ENCODE results near the gene ZBTB45. TPM values are rescaled to one million over a fixed set of nuclear protein-coding genes. Genes with fewer than 3 reads are reported as not detected.

ZBTB45 gene
- total RNA-seq (2022; extraction: Qiagen RNA extraction; ENCODE audit: low read depth) = 8.3 to 24.0 TPM (median 20.1 TPM) in 5 replicates

GRCh38 chr19:58519355-58520256 is at the start of gene ZBTB45:
ZBTB45 (minus strand) TSS chr19:58519810; CDS start chr19:58517673, 2,137 bp downstream.

GRCh38 chr19:58558066-58558622 is 38.5 kb upstream of the ZBTB45 start, which contains the start of gene UBE2M:
UBE2M (minus strand) TSS chr19:58558611; CDS start chr19:58558381, 230 bp downstream.

GRCh38 chr19:58554494-58555368 is 35.1 kb upstream of the ZBTB45 start, which contains the start of gene CHMP2A:
CHMP2A (minus strand) TSS chr19:58555105; CDS start chr19:58554212, 893 bp downstream.

GRCh38 chr19:58543826-58544590 is 24.4 kb upstream of the ZBTB45 start, which contains the start of gene TRIM28:
TRIM28 (plus strand) TSS chr19:58544064; CDS start chr19:58544758, 694 bp downstream.

GRCh38 chr19:58511353-58512208 is 8.0 kb downstream of the ZBTB45 start, which contains the start of gene SLC27A5:
SLC27A5 (minus strand) TSS chr19:58511992; CDS start chr19:58511955, 37 bp downstream.

GRCh38 chr19:58475714-58476497 is 43.7 kb downstream of the ZBTB45 start, which contains the start of gene ZNF446:
ZNF446 (plus strand) TSS chr19:58476352; CDS start chr19:58477219, 867 bp downstream.

GRCh38 chr19:58466760-58467589 is 52.6 kb downstream of the ZBTB45 start, which contains the start of gene ZNF324:
ZNF324 (plus strand) TSS chr19:58467080; CDS start chr19:58469186, 2,106 bp downstream.

Other genes with a start within 250 kb of the ZBTB45 start
- gene ZNF8, start 240.9 kb downstream of the ZBTB45 start, total RNA-seq (2022; extraction: Qiagen RNA extraction; ENCODE audit: low read depth) = 0.93 to 1.4 TPM (median 1.1 TPM) in 5 replicates
- gene ERVK3-1, start 214.4 kb downstream of the ZBTB45 start, total RNA-seq (2022; extraction: Qiagen RNA extraction; ENCODE audit: low read depth) = 89.5 to 122 TPM (median 98.9 TPM) in 5 replicates
- 1.7 to 3.3 TPM (median 2.7 TPM) in 5 replicates for gene ZSCAN22, start 192.8 kb downstream of the ZBTB45 start, total RNA-seq (2022; extraction: Qiagen RNA extraction; ENCODE audit: low read depth)
- gene A1BG, start 166.3 kb downstream of the ZBTB45 start, total RNA-seq (2022; extraction: Qiagen RNA extraction; ENCODE audit: low read depth) = 7.2 to 12.3 TPM (median 10.0 TPM) in 5 replicates
- gene ZNF497, start 157.1 kb downstream of the ZBTB45 start, total RNA-seq (2022; extraction: Qiagen RNA extraction; ENCODE audit: low read depth) = 0.60 to 1.8 TPM (median 1.5 TPM) in 5 replicates
- 0.74 to 1.7 TPM (median 1.4 TPM) in 5 replicates for gene ZNF837, start 138.8 kb downstream of the ZBTB45 start, total RNA-seq (2022; extraction: Qiagen RNA extraction; ENCODE audit: low read depth)
- gene RPS5, start 132.5 kb downstream of the ZBTB45 start, total RNA-seq (2022; extraction: Qiagen RNA extraction; ENCODE audit: low read depth) = 1,770 to 2,546 TPM (median 2,356 TPM) in 5 replicates
- not detected in 5 replicates for gene RNF225, start 124.2 kb downstream of the ZBTB45 start, total RNA-seq (2022; extraction: Qiagen RNA extraction; ENCODE audit: low read depth)
- gene ZNF584, start 111.2 kb downstream of the ZBTB45 start, total RNA-seq (2022; extraction: Qiagen RNA extraction; ENCODE audit: low read depth) = 17.6 to 20.4 TPM (median 18.2 TPM) in 5 replicates
- gene ZNF132, start 79.7 kb downstream of the ZBTB45 start, total RNA-seq (2022; extraction: Qiagen RNA extraction; ENCODE audit: low read depth) = 0.07 to 0.09 TPM (median 0.09 TPM) in 3 of 5 replicates, not detected in the others
- gene ZNF324B, start 68.2 kb downstream of the ZBTB45 start, total RNA-seq (2022; extraction: Qiagen RNA extraction; ENCODE audit: low read depth) = 5.7 to 7.9 TPM (median 7.0 TPM) in 5 replicates
- gene ZNF324, start 52.7 kb downstream of the ZBTB45 start, total RNA-seq (2022; extraction: Qiagen RNA extraction; ENCODE audit: low read depth) = 7.2 to 11.7 TPM (median 8.9 TPM) in 5 replicates
- gene ZNF446, start 43.5 kb downstream of the ZBTB45 start, total RNA-seq (2022; extraction: Qiagen RNA extraction; ENCODE audit: low read depth) = 10.7 to 15.1 TPM (median 12.0 TPM) in 5 replicates
- gene SLC27A5, start 7.8 kb downstream of the ZBTB45 start, total RNA-seq (2022; extraction: Qiagen RNA extraction; ENCODE audit: low read depth) = 18.4 to 32.9 TPM (median 29.4 TPM) in 5 replicates
- gene TRIM28, start 24.3 kb upstream of the ZBTB45 start, total RNA-seq (2022; extraction: Qiagen RNA extraction; ENCODE audit: low read depth) = 606 to 732 TPM (median 664 TPM) in 5 replicates
- gene CHMP2A, start 35.3 kb upstream of the ZBTB45 start, total RNA-seq (2022; extraction: Qiagen RNA extraction; ENCODE audit: low read depth) = 180 to 230 TPM (median 198 TPM) in 5 replicates
- gene UBE2M, start 38.8 kb upstream of the ZBTB45 start, total RNA-seq (2022; extraction: Qiagen RNA extraction; ENCODE audit: low read depth) = 134 to 148 TPM (median 138 TPM) in 5 replicates
- 7.0 to 19.9 TPM (median 16.5 TPM) in 5 replicates for gene MZF1, start 53.5 kb upstream of the ZBTB45 start, total RNA-seq (2022; extraction: Qiagen RNA extraction; ENCODE audit: low read depth)